Limb (tissue), 2 donors: ENCODE measurements around the gene SLC35F4.

Experiments
- DNase-seq, 2 donors: peaks; one replicate each; pipeline ENCODE4 v3.0.0-alpha.2; 2016; ENCODE audit errors: extremely low spot score in 2 of 2

SLC35F4 gene

DNA sequence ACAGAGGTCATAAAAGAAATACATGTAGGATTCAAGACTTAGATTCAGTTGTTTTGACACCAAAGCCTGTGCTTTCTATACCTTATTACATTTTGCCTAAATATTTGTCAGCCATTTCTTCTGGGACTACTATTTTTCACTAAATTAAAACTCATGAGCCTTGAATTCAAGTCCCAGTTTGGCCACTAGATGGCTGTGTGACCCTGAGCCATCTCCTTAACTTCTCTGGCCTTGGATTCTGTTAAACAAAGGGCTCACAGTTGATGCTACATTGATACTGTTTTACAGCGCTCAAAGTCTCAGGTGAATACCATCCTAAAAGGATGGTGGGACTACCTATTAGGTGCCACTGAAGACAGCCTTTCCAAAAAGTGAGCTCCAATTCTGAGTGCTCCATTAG, 332.7 kb downstream of the SLC35F4 start:
- DNase-seq, result no peak

DNA sequence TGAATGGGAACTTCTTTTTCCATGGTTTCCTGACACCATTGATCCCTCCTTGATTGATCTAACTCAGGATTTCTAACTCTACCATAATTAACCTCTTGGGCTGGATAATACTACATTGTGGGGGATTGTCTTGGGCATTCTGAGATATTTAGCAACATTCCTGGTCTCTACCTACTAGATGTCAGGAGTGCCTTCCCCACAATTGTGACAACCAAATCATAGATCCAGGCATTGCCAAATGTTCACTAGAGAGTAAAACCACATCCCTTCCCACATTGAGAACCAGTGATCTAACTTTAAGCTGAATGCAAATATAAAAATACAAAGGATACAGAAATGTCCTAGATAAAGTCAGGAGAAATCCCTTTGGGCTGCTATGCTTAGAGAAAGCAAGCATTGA, 335.3 kb downstream of the SLC35F4 start:
- no peak for DNase-seq

DNA sequence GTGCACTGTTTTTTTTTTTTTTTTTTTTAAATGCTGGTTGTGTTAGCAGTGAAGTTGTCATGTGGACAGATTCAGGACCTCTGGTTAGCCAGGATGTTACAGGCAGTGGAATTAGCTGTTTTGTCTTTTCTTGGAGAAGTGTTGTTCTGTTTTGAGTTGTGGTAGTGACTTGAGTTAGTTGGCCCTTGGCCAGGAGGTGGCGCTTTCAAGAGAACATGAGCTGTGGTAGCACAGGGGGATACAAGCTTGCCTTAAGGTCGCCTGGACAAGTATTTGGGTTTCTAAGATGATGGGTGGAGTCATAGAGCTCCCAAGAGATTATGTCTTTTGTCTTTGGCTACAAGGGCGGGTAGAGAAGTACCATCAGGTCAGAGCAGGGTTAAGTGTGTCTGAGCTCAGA, 338.9 kb downstream of the SLC35F4 start:
- DNase-seq, result no peak

DNA sequence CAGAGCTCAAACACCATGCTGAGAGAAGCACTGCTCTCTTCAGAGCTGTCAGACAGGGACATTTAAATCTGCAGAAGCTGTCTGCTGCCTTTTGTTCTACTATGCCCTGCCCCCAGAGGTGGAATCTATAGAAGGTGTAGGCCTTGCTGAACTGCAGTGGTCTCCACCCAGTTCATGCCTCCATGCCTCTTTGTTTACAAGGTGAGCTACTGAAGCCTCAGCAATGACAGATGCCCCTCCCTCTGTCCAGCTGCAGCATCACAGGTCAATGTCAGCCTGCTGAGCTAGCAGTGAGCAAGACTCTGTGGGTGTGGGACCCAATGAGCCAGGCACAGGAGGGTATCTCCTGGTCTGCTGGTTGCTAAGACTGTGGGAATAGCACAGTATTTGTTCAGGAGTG, 346.8 kb downstream of the SLC35F4 start:
- no peak for DNase-seq
